HepG2 (cell line): ENCODE results near the gene HRCT1. TPM values are rescaled to one million over a fixed set of nuclear protein-coding genes. Genes with fewer than 3 reads are reported as not detected.

Experiments used
- ATAC-seq: fragments of 200-7000 bp; cut with Tn5 transposase; 3 replicates; pipeline ENCODE4 v1.9.1; 2020; ENCODE audit warnings: mild to moderate bottlenecking, moderate library complexity
- BruUV-seq: library from RNA; stranded (reverse); fragments of 400-500 nt; replicated peaks from 2 replicates; lab custom pipeline; 2021; lab: Mats Ljungman, UMichigan
- CTCF ChIA-PET: fragments of 300-600 bp; formaldehyde crosslinking; extraction: SDS; loops from one replicate; lab custom pipeline; 2021; ENCODE audit warnings: low total read pairs, inconsistent platforms, low intra/inter-chr PET ratio; lab: Yijun Ruan, JAX
- POLR2A ChIA-PET: fragments of 350-600 bp; sonication (Branson Sonifier 250); formaldehyde crosslinking; loops from one replicate; lab custom pipeline; 2020; ENCODE audit warnings: antibody characterized with exemption, inconsistent platforms; lab: Yijun Ruan, JAX
- DNase-seq: peaks from one replicate; pipeline ENCODE4 v3.0.0-alpha.2; 2015; ENCODE audit warnings: low spot score
- FAIRE-seq: peaks from 3 replicates; lab custom pipeline; 2011; peaks lifted over from hg19 to GRCh38; lab: Jason Lieb, UNC
- H2AFZ ChIP-seq: one replicate; pipeline ENCODE4 v1.6.1; 2011; ENCODE audit warnings: low read length, inconsistent platforms
- H3K27ac ChIP-seq: fragments of 300-600 bp; 3 replicates; pipeline ENCODE4 v1.8.0; 2011; ENCODE audit warnings: mixed run types, mild to moderate bottlenecking, mixed read lengths, low read length, inconsistent platforms; ENCODE audit not compliant: insufficient read depth; ENCODE audit errors: extremely low read length
- H3K27me3 ChIP-seq, 2 experiments: fragments of 200-600 bp in 1 of 2; 2 replicates in 1 of 2; 3 replicates in 1 of 2; pipeline versions ENCODE4 v1.6.0 to v1.8.0; 2011; ENCODE audit warnings: low read length in 2 of 2, mild to moderate bottlenecking in 2 of 2, moderate library complexity in 2 of 2, inconsistent platforms in 1 of 2; ENCODE audit not compliant: insufficient read depth in 2 of 2, control insufficient read depth in 1 of 2
- H3K36me3 ChIP-seq, 2 experiments: fragments of 200-600 bp in 1 of 2; replicated peaks in 1 of 2; 2 replicates in 1 of 2; 3 replicates in 1 of 2; pipeline versions ENCODE4 v1.5.1 to v1.8.0; 2011; ENCODE audit warnings: low read length in 2 of 2, inconsistent platforms in 1 of 2; ENCODE audit not compliant: insufficient read depth in 2 of 2, control insufficient read depth in 1 of 2
- H3K4me1 ChIP-seq: 2 replicates; pipeline ENCODE4 v1.5.1; 2012; ENCODE audit warnings: low read length, inconsistent platforms; ENCODE audit not compliant: insufficient read depth
- H3K4me2 ChIP-seq: 2 replicates; pipeline ENCODE4 v1.6.0; 2011; ENCODE audit warnings: low read depth, low read length, inconsistent platforms
- H3K4me3 ChIP-seq, 3 experiments: fragments of 200-600 bp in 1 of 3; sonication (generic), shearing (Covaris generic) in 1 of 3; replicated peaks in 1 of 3; 2 replicates each; pipeline ENCODE4 v1.5.1; 2011 to 2016; ENCODE audit warnings: low read length in 3 of 3, inconsistent platforms in 2 of 3, low read depth in 2 of 3, mild to moderate bottlenecking in 2 of 3, control low read depth in 1 of 3, mixed read lengths in 1 of 3; ENCODE audit not compliant: insufficient read depth in 1 of 3
- H3K79me2 ChIP-seq: one replicate; pipeline ENCODE4 v1.6.1; 2011; ENCODE audit warnings: low read length, inconsistent platforms; ENCODE audit not compliant: insufficient read depth
- H3K9ac ChIP-seq: 2 replicates; pipeline ENCODE4 v1.6.0; 2011; ENCODE audit warnings: mild to moderate bottlenecking, low read depth, low read length, inconsistent platforms; ENCODE audit not compliant: insufficient read depth
- H3K9me3 ChIP-seq: 2 replicates; pipeline ENCODE4 v1.5.1; 2012; ENCODE audit warnings: mild to moderate bottlenecking, low read length
- H4K20me1 ChIP-seq: 2 replicates; pipeline ENCODE4 v1.6.0; 2011; ENCODE audit warnings: inconsistent platforms, mild to moderate bottlenecking, low read length, moderate library complexity; ENCODE audit not compliant: insufficient read depth
- HNRNPLL ChIP-seq: fragments of 200-400 bp; formaldehyde crosslinking; IDR thresholded peaks from 2 replicates; pipeline ENCODE4 v1.6.1; 2017; ENCODE audit warnings: mild to moderate bottlenecking, low read depth, low read length; ENCODE audit not compliant: poor library complexity, severe bottlenecking
- KDM1A ChIP-seq: IDR thresholded peaks from 2 replicates; pipeline ENCODE4 v1.6.1; 2016; ENCODE audit warnings: missing compliant biosample characterization
- LCORL ChIP-seq, 2 experiments: fragments of 450-650 bp in 1 of 2; sonication (generic) in 1 of 2; formaldehyde crosslinking in 1 of 2; IDR thresholded peaks; 2 replicates each; pipeline versions ENCODE4 v1.5.0 to v1.6.1; 2017 to 2020; ENCODE audit warnings: antibody characterized with exemption in 1 of 2, missing genetic modification reagents in 1 of 2
- MAX ChIP-seq: IDR thresholded peaks from 2 replicates; pipeline ENCODE4 v1.6.1; 2012; ENCODE audit warnings: inconsistent platforms
- PHB2 ChIP-seq: fragments of 450-650 bp; IDR thresholded peaks from 2 replicates; pipeline ENCODE4 v1.6.1; 2018; ENCODE audit not compliant: partially characterized antibody
- POLR2G ChIP-seq: fragments of 200-400 bp; formaldehyde crosslinking; IDR thresholded peaks from 2 replicates; pipeline ENCODE4 v1.6.1; 2018; ENCODE audit warnings: mild to moderate bottlenecking, low read depth, low read length, moderate library complexity
- PRDM4 ChIP-seq: sonication (generic); formaldehyde crosslinking; IDR thresholded peaks from 2 replicates; pipeline ENCODE4 v1.9.0; 2021; ENCODE audit warnings: missing genetic modification reagents, borderline replicate concordance
- USF2 ChIP-seq, 2 experiments: sonication (generic) in 1 of 2; formaldehyde crosslinking in 1 of 2; IDR thresholded peaks; 2 replicates each; pipeline versions ENCODE4 v1.5.1 to v1.6.1; 2011 to 2020; ENCODE audit warnings: borderline replicate concordance in 1 of 2, low read depth in 1 of 2, low read length in 1 of 2, mild to moderate bottlenecking in 1 of 2, missing genetic modification reagents in 1 of 2, moderate library complexity in 1 of 2
- ZMYM3 ChIP-seq: sonication (generic); formaldehyde crosslinking; IDR thresholded peaks from 2 replicates; pipeline ENCODE4 v1.5.1; 2020; ENCODE audit warnings: mild to moderate bottlenecking, missing genetic modification reagents
- ZNF30 ChIP-seq: sonication (generic); formaldehyde crosslinking; IDR thresholded peaks from 2 replicates; pipeline ENCODE4 v1.5.0; 2020; ENCODE audit warnings: mild to moderate bottlenecking, missing genetic modification reagents
- ZNF816 ChIP-seq: sonication (generic); formaldehyde crosslinking; IDR thresholded peaks from 2 replicates; pipeline ENCODE4 v1.8.0; 2022; ENCODE audit warnings: missing genetic modification reagents, mild to moderate bottlenecking, borderline replicate concordance
- WGBS: methylation state at CpG from one replicate; pipeline ENCODE4 v1.1.6; 2017; ENCODE audit warnings: low lambda C conversion rate; 5-methylcytosine and 5-hydroxymethylcytosine counted together
- in situ Hi-C: cut with HindIII; loops from 2 replicates; pipeline ENCODE4 v1.10.0; 2017; ENCODE audit warnings: low pct_unique_long_range_greater_than_20kb; ENCODE audit not compliant: extremely low pct_ligation_motif_present
- intact Hi-C: fragments of 100-400 bp; cut with micrococcal nuclease; formaldehyde crosslinking; loops from one replicate; pipeline ENCODE4 v1.10.0; 2022; ENCODE audit not compliant: unreplicated experiment
- polyA plus RNA-seq, 8 experiments: library from polyadenylated mRNA; depleted of rRNA in 3 of 8; stranded (reverse) in 7 of 8; unstranded in 1 of 8; fragments of >200 nt; fragmentation: Illumina TruSeq in 4 of 8; extraction: Trizol in 4 of 8; gene quantifications; 2 replicates each; pipeline versions ENCODE4 v1.2.1 to v1.2.3, GENCODE V29; 2011 to 2016; ENCODE audit warnings: low read depth in 4 of 8, missing spikeins in 1 of 8, mixed read lengths in 1 of 8; ENCODE audit not compliant: insufficient read depth in 1 of 8
- total RNA-seq, 5 experiments: library from RNA; depleted of rRNA; stranded (reverse); fragments of >200 nt; fragmentation: Illumina TruSeq; extraction: Trizol; gene quantifications; 2 replicates each; pipeline ENCODE4 v1.2.3, GENCODE V29; 2016; ENCODE audit warnings: low read depth in 1 of 5
- TF ChIP-seq, protein P1 (sequence below): IDR thresholded peaks from 2 replicates; pipeline ENCODE4 v1.6.1; 2016; ENCODE audit warnings: control low read depth

The HRCT1 gene
- total and polyA plus RNA-seq, 2 of the 13 experiments (the other 11 are each of a cell fraction or from before 2014, with no cell fraction given) = 0.13 TPM; not detected in 1

GRCh38 chr9:35948451-35948850 is 42.4 kb downstream of the HRCT1 start:
- Histone ChIP-seq H4K20me1 (no peaks in the 10 kb centered on the region), H3K79me2 (no peaks in the 10 kb centered on the region), H3K4me1 (no peaks in the 10 kb centered on the region), H3K4me2 (no peak overlapping the region), H3K4me3 (no peak overlapping the region), H3K36me3 (no peaks in the 10 kb centered on the region), H3K9ac (no peak overlapping the region), H3K27ac (no peak overlapping the region), H3K27me3 (peaks cover 0 to 10% of the 10 kb centered on the region in 2 experiments; a peak in 2 of 5 replicates), H2AFZ (no peak overlapping the region), H3K9me3 (peaks cover 5% of the 10 kb centered on the region; the same call in 1 of the 2 replicates)
- ChIA-PET CTCF (no interaction called here), POLR2A (no interaction called here)
- ATAC-seq (no peak), FAIRE-seq (no peak), DNase-seq (no peak)
- 20% methylated on average over 2 of the region's 2 CpGs for WGBS
- intact Hi-C loops (no loop called here), in situ Hi-C loops (no loop called here)
- BruUV-seq = no TSS peak
- TF ChIP-seq PRDM4 (CRISPR knock-in tag) (no peak), MAX (no peak), POLR2G (no peak), USF2 (IDR thresholded peaks at IDR 0.05; ENCODE audit: low read depth, low read length) (no peak), USF2 (CRISPR knock-in tag; IDR thresholded peaks at IDR 0.05; ENCODE audit: borderline replicate concordance) (no peak), ZNF816 (CRISPR knock-in tag) (no peak), ZNF30 (CRISPR knock-in tag) (no peak), LCORL (IDR thresholded peaks at IDR 0.05) (no peak), LCORL (CRISPR knock-in tag; IDR thresholded peaks at IDR 0.05) (no peak), KDM1A (CRISPR knock-in tag) (no peak), PHB2 (no peak), HNRNPLL (no peak), ZMYM3 (CRISPR knock-in tag) (no peak)
- TF ChIP-seq, protein P1, sequence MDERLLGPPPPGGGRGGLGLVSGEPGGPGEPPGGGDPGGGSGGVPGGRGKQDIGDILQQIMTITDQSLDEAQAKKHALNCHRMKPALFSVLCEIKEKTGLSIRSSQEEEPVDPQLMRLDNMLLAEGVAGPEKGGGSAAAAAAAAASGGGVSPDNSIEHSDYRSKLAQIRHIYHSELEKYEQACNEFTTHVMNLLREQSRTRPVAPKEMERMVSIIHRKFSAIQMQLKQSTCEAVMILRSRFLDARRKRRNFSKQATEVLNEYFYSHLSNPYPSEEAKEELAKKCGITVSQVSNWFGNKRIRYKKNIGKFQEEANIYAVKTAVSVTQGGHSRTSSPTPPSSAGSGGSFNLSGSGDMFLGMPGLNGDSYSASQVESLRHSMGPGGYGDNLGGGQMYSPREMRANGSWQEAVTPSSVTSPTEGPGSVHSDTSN = no peak
